Measurements from ENCODE around the gene THSD7B.

THSD7B gene

GRCh38 chr2:137255345-137255744 lies 490.0 kb downstream of the THSD7B start:
- TF ChIP-seq CTCF (IDR thresholded peaks at IDR 0.05): no peak
- no peak for TF ChIP-seq ZFX (IDR thresholded peaks at IDR 0.05; ENCODE audit: borderline replicate concordance)
- no peak overlapping the region for H3K27ac ChIP-seq

- no peak for TF ChIP-seq ZFX (IDR thresholded peaks at IDR 0.05; ENCODE audit: borderline replicate concordance)
- no peak for TF ChIP-seq CTCF (IDR thresholded peaks at IDR 0.05)
- H3K27ac ChIP-seq: no peak overlapping the region
Measured at GRCh38 chr2:137255990-137256389, 490.6 kb downstream of the THSD7B start.

- H3K27ac ChIP-seq: no peak overlapping the region
- no peak for TF ChIP-seq ZFX (IDR thresholded peaks at IDR 0.05; ENCODE audit: borderline replicate concordance)
- TF ChIP-seq CTCF (IDR thresholded peaks at IDR 0.05): no peak
Measured at GRCh38 chr2:137261881-137262585, 496.7 kb downstream of the THSD7B start.

- no peak for TF ChIP-seq ZFX (IDR thresholded peaks at IDR 0.05; ENCODE audit: borderline replicate concordance)
- no peak for TF ChIP-seq CTCF (IDR thresholded peaks at IDR 0.05)
- H3K27ac ChIP-seq: no peak overlapping the region
Measured at GRCh38 chr2:137262594-137262993, 497.2 kb downstream of the THSD7B start.

GRCh38 chr2:137287913-137288639 lies 522.7 kb downstream of the THSD7B start:
- no peak overlapping the region for H3K27ac ChIP-seq
- TF ChIP-seq ZFX (IDR thresholded peaks at IDR 0.05; ENCODE audit: borderline replicate concordance): no peak
- no peak for TF ChIP-seq CTCF (IDR thresholded peaks at IDR 0.05)

- no peak overlapping the region for H3K27ac ChIP-seq
- TF ChIP-seq ZFX (IDR thresholded peaks at IDR 0.05; ENCODE audit: borderline replicate concordance) (no peak), CTCF (IDR thresholded peaks at IDR 0.05) (no peak)
Measured at GRCh38 chr2:137291836-137292570, 526.7 kb downstream of the THSD7B start.
